Trophoblast cell (in vitro differentiated cells and primary cell): Measurements from ENCODE around the gene OTUD6A.

Experiments used
- DNase-seq, 2 donors: peaks; one replicate each; pipeline ENCODE4 v3.0.0-alpha.2; 2016
- H2AFZ ChIP-seq: 2 replicates; pipeline ENCODE4 v1.6.1; 2013; ENCODE audit warnings: low read length, moderate library complexity, mild to moderate bottlenecking; ENCODE audit not compliant: insufficient read depth, poor library complexity
- H2AK5ac ChIP-seq: 2 replicates; pipeline ENCODE4 v1.6.1; 2013; ENCODE audit warnings: mild to moderate bottlenecking, low read length
- H2BK120ac ChIP-seq: 2 replicates; pipeline ENCODE4 v1.6.1; 2013; ENCODE audit warnings: low read length, mild to moderate bottlenecking, moderate library complexity; ENCODE audit not compliant: insufficient read depth, poor library complexity
- H2BK12ac ChIP-seq: 2 replicates; pipeline ENCODE4 v1.6.1; 2013; ENCODE audit warnings: mild to moderate bottlenecking, low read length, moderate library complexity
- H2BK5ac ChIP-seq: 2 replicates; pipeline ENCODE4 v1.6.1; 2013; ENCODE audit warnings: low read length, low read depth, moderate library complexity, mild to moderate bottlenecking; ENCODE audit not compliant: poor library complexity
- H3K14ac ChIP-seq: 2 replicates; pipeline ENCODE4 v1.6.1; 2013; ENCODE audit warnings: mild to moderate bottlenecking, low read length
- H3K18ac ChIP-seq: 2 replicates; pipeline ENCODE4 v1.6.1; 2013; ENCODE audit warnings: mild to moderate bottlenecking, low read length
- H3K23ac ChIP-seq: 2 replicates; pipeline ENCODE4 v1.6.1; 2013; ENCODE audit warnings: low read length
- H3K27ac ChIP-seq: 2 replicates; pipeline ENCODE4 v1.5.1; 2013; ENCODE audit warnings: low read depth, mild to moderate bottlenecking, inconsistent platforms, low read length, moderate library complexity
- H3K27me3 ChIP-seq: 2 replicates; pipeline ENCODE4 v1.6.1; 2013; ENCODE audit warnings: inconsistent platforms, mild to moderate bottlenecking, low read length, moderate library complexity; ENCODE audit not compliant: insufficient read depth
- H3K36me3 ChIP-seq, 2 experiments: 1 replicate in 1 of 2; 2 replicates in 1 of 2; pipeline ENCODE4 v1.6.1; 2013; ENCODE audit warnings: low read length in 2 of 2, mild to moderate bottlenecking in 2 of 2, moderate library complexity in 1 of 2; ENCODE audit not compliant: insufficient read depth in 2 of 2, control insufficient read depth in 1 of 2
- H3K4ac ChIP-seq: 2 replicates; pipeline ENCODE4 v1.6.1; 2013; ENCODE audit warnings: low read depth, mild to moderate bottlenecking, low read length, moderate library complexity
- H3K4me1 ChIP-seq, 2 experiments: 1 replicate in 1 of 2; 2 replicates in 1 of 2; pipeline ENCODE4 v1.6.1; 2013; ENCODE audit warnings: low read length in 2 of 2, mild to moderate bottlenecking in 2 of 2, moderate library complexity in 1 of 2; ENCODE audit not compliant: insufficient read depth in 2 of 2, control insufficient read depth in 1 of 2
- H3K4me2 ChIP-seq: 2 replicates; pipeline ENCODE4 v1.6.1; 2013; ENCODE audit warnings: inconsistent platforms, mild to moderate bottlenecking, low read length, moderate library complexity
- H3K4me3 ChIP-seq: 2 replicates; pipeline ENCODE4 v1.5.1; 2013; ENCODE audit warnings: mild to moderate bottlenecking, low read depth, low read length, inconsistent platforms
- H3K79me1 ChIP-seq: one replicate; pipeline ENCODE4 v1.6.1; 2013; ENCODE audit warnings: low read length
- H3K79me2 ChIP-seq: 2 replicates; pipeline ENCODE4 v1.6.1; 2013; ENCODE audit warnings: low read length, mild to moderate bottlenecking; ENCODE audit not compliant: control insufficient read depth, insufficient read depth, poor library complexity
- H3K9ac ChIP-seq: 2 replicates; pipeline ENCODE4 v1.6.1; 2013; ENCODE audit warnings: mild to moderate bottlenecking, low read length
- H3K9me3 ChIP-seq: 2 replicates; pipeline ENCODE4 v1.6.1; 2013; ENCODE audit warnings: low read depth, mild to moderate bottlenecking, control low read depth, inconsistent platforms, low read length; ENCODE audit not compliant: insufficient read depth
- H4K12ac ChIP-seq: 2 replicates; pipeline ENCODE4 v1.6.1; 2013; ENCODE audit warnings: low read depth, mild to moderate bottlenecking, low read length, moderate library complexity
- H4K8ac ChIP-seq: 2 replicates; pipeline ENCODE4 v1.6.1; 2013; ENCODE audit warnings: low read depth, mild to moderate bottlenecking, low read length, moderate library complexity
- H4K91ac ChIP-seq: one replicate; pipeline ENCODE4 v1.6.1; 2013; ENCODE audit warnings: low read depth, mild to moderate bottlenecking, low read length, moderate library complexity
- WGBS: extraction: QIAGEN DNeasy Blood & Tissue Kit; methylation state at CpG from one replicate; pipeline ENCODE4 v1.1.7; 2013; ENCODE audit warnings: missing lambda C conversion rate; ENCODE audit not compliant: insufficient read length, insufficient coverage; ENCODE audit errors: extremely low coverage; 5-methylcytosine and 5-hydroxymethylcytosine counted together

Gene OTUD6A

DNA sequence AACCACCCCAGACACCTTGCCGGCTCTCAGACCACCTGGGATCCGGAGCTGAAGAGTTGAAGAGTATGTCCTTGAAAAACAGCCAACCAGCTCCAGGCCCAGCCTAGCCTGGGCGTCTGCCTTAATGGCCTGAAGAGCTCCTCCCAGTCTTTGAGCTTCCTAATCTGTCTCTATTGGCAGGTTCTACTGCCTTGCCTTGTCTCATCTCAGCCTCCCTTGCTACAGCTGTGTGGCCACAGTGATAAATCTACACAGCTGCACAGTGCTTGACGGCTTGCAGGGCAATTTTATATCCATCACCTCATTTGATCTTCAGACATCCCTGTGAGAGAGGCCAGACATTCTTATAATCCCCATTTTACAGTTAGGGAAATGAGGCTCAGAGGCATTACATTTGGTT, 32.4 kb upstream of the OTUD6A start:
- no peak overlapping the region for H4K12ac ChIP-seq
- H2BK12ac ChIP-seq, result no peak overlapping the region
- H3K4me2 ChIP-seq, result no peak overlapping the region
- no peak overlapping the region for H2BK120ac ChIP-seq
- no peak overlapping the region for H3K23ac ChIP-seq
- H2BK5ac ChIP-seq, result no peak overlapping the region
- DNase-seq, result no peak
- H4K91ac ChIP-seq, result no peak overlapping the region
- no peak overlapping the region for H2AK5ac ChIP-seq
- H3K14ac ChIP-seq, result no peak overlapping the region
- no peak overlapping the region for H3K27ac ChIP-seq
- H3K18ac ChIP-seq, result no peak overlapping the region
- H3K4ac ChIP-seq, result no peak overlapping the region
- no peak overlapping the region for H4K8ac ChIP-seq
- no peaks in the 10 kb centered on the region for H3K79me2 ChIP-seq
- no peaks in the 10 kb centered on the region for H3K27me3 ChIP-seq
- WGBS, result no CpG with 5 or more reads among the region's 4 CpGs
- H3K4me3 ChIP-seq, result no peak overlapping the region
- H3K36me3 ChIP-seq, result no peaks in the 10 kb centered on the region
- no peak overlapping the region for H2AFZ ChIP-seq
- H3K9ac ChIP-seq, result no peak overlapping the region
- H3K79me1 ChIP-seq, result no peaks in the 10 kb centered on the region
- no peaks in the 10 kb centered on the region for H3K9me3 ChIP-seq
- H3K4me1 ChIP-seq, result no peaks in the 10 kb centered on the region

DNA sequence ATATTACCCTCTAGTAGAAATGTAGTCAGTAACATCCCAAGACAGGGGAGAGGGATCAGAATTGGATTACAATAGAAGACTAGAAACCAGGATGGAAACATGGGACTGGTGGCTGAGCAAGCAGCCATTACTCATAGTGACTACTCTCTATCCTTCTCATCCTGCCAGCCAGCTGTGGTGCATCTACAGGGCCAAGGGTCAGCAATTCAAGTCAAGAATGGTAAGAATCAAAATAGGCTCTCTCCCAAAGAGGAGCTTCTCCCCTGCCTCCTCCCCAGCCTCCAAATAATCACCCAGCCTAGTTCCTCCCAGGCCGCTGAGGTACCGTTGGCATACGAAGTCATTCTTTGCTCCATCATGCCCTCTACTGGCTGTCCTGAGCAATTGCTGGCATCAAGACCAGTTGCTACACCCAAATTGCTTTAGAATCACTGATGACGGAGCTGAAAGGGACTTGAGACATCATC, 31.9 kb upstream of the OTUD6A start:
- H2BK120ac ChIP-seq, result no peak overlapping the region
- WGBS, result no CpG with 5 or more reads among the region's 4 CpGs
- H3K9me3 ChIP-seq, result no peaks in the 10 kb centered on the region
- H4K8ac ChIP-seq, result no peak overlapping the region
- H4K91ac ChIP-seq, result no peak overlapping the region
- no peak overlapping the region for H3K14ac ChIP-seq
- H4K12ac ChIP-seq, result no peak overlapping the region
- DNase-seq, result peak; percentile 24 to 61
- no peak overlapping the region for H3K23ac ChIP-seq
- no peak overlapping the region for H3K4me2 ChIP-seq
- no peak overlapping the region for H3K4me3 ChIP-seq
- no peak overlapping the region for H2AFZ ChIP-seq
- no peaks in the 10 kb centered on the region for H3K79me1 ChIP-seq
- H3K27ac ChIP-seq, result no peak overlapping the region
- no peak overlapping the region for H3K4ac ChIP-seq
- H2BK12ac ChIP-seq, result no peak overlapping the region
- no peaks in the 10 kb centered on the region for H3K79me2 ChIP-seq
- H2AK5ac ChIP-seq, result no peak overlapping the region
- no peak overlapping the region for H3K18ac ChIP-seq
- H2BK5ac ChIP-seq, result no peak overlapping the region
- H3K36me3 ChIP-seq, result no peaks in the 10 kb centered on the region
- H3K27me3 ChIP-seq, result no peaks in the 10 kb centered on the region
- no peak overlapping the region for H3K9ac ChIP-seq
- no peaks in the 10 kb centered on the region for H3K4me1 ChIP-seq

DNA sequence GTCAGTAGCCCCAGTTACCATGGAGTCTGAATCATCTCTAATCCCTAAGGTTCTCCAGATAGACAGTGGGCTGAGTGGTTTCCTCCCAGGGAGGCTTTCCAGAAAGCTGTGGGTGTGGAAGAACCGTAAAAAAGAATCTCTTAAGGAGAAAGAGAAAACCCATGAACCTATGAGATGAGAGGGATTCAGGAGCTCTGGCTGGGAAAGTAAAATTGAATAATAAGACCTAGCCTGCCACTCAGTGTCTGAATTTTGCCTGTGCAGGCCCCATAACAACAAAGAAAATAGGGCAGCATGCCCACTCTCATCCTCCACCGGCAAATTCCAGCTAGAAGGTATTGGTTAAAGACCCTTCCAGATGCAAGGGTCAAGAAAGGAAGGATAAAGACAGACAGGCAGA, 29.5 kb upstream of the OTUD6A start:
- no peaks in the 10 kb centered on the region for H3K79me1 ChIP-seq
- H3K36me3 ChIP-seq, result no peaks in the 10 kb centered on the region
- no peak overlapping the region for H3K4ac ChIP-seq
- no peak overlapping the region for H2AK5ac ChIP-seq
- no peak overlapping the region for H3K27ac ChIP-seq
- no peak overlapping the region for H2AFZ ChIP-seq
- no peak overlapping the region for H2BK120ac ChIP-seq
- no peak overlapping the region for H4K8ac ChIP-seq
- no peak overlapping the region for H4K12ac ChIP-seq
- H3K4me3 ChIP-seq, result no peak overlapping the region
- H3K27me3 ChIP-seq, result no peaks in the 10 kb centered on the region
- no peak overlapping the region for H3K18ac ChIP-seq
- H2BK5ac ChIP-seq, result no peak overlapping the region
- no peak overlapping the region for H4K91ac ChIP-seq
- no peak overlapping the region for H3K14ac ChIP-seq
- H3K4me2 ChIP-seq, result no peak overlapping the region
- H3K4me1 ChIP-seq, result no peaks in the 10 kb centered on the region
- H3K9ac ChIP-seq, result no peak overlapping the region
- H3K79me2 ChIP-seq, result no peaks in the 10 kb centered on the region
- no peak for DNase-seq
- WGBS, result no CpG with 5 or more reads among the region's 2 CpGs
- H3K9me3 ChIP-seq, result no peaks in the 10 kb centered on the region
- no peak overlapping the region for H3K23ac ChIP-seq
- H2BK12ac ChIP-seq, result no peak overlapping the region

DNA sequence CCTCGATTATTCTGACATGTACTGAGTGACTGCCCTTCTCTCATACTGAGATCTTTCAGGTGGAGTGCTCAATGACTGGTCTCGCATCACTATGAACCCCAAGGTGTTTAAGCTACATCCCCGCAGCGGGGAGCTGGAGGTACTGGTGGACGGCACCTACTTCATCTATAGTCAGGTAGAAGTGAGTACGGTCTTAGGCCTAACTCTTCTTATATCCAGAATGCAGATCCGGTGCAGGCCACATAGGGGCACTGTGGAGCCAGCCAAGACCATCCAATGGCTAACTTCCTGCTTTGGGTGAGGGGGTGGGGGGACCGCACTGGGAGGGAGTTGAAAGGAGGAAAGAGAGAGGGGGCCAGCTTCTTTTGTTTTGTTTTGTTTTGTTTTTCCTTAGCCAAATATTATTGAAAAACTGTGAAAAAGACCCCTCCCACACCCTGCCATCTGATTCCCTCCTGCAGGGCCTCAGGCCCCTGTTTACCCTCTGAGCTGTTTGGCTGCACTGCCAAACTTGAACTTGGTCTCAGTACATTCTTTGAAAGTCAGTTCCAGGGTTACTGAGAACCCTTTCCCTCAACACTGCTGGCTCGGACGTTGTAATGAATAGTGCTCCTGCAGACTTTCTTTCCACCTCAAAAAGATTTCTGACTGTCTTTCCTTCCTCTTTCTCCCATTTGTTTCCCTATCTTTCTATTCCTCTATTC, 28.8 kb upstream of the OTUD6A start:
- no peak overlapping the region for H3K4me3 ChIP-seq
- no peaks in the 10 kb centered on the region for H3K79me1 ChIP-seq
- no peak overlapping the region for H4K91ac ChIP-seq
- H3K4me1 ChIP-seq, result no peaks in the 10 kb centered on the region
- no peak overlapping the region for H2BK120ac ChIP-seq
- H2AFZ ChIP-seq, result no peak overlapping the region
- no peak overlapping the region for H2BK12ac ChIP-seq
- no peak overlapping the region for H3K18ac ChIP-seq
- no peak overlapping the region for H4K12ac ChIP-seq
- H3K4me2 ChIP-seq, result no peak overlapping the region
- no peak overlapping the region for H3K14ac ChIP-seq
- no peaks in the 10 kb centered on the region for H3K9me3 ChIP-seq
- no CpG with 5 or more reads among the region's 10 CpGs for WGBS
- peak in 1 of 2 donors; percentile 34 for DNase-seq
- no peak overlapping the region for H2AK5ac ChIP-seq
- H2BK5ac ChIP-seq, result no peak overlapping the region
- H3K79me2 ChIP-seq, result no peaks in the 10 kb centered on the region
- no peak overlapping the region for H4K8ac ChIP-seq
- no peak overlapping the region for H3K9ac ChIP-seq
- no peaks in the 10 kb centered on the region for H3K36me3 ChIP-seq
- no peak overlapping the region for H3K4ac ChIP-seq
- no peak overlapping the region for H3K23ac ChIP-seq
- no peak overlapping the region for H3K27ac ChIP-seq
- H3K27me3 ChIP-seq, result no peaks in the 10 kb centered on the region
